GM23338 (cell line): ENCODE results near the gene UNC5A. TPM values are rescaled to one million over a fixed set of nuclear protein-coding genes. Genes with fewer than 3 reads are reported as not detected.

Experiments
- ATAC-seq: fragments of 200-7000 bp; cut with Tn5 transposase; 3 replicates; pipeline ENCODE4 v1.9.1; 2020
- DNase-seq: peaks from one replicate; pipeline ENCODE4 v3.0.0-alpha.2; 2015; ENCODE audit warnings: low spot score
- H2AFZ ChIP-seq: fragments of 200-600 bp; sonication (generic); 2 replicates; pipeline ENCODE4 v1.8.0; 2016; ENCODE audit warnings: antibody characterized with exemption, mild to moderate bottlenecking, moderate library complexity
- H3F3A ChIP-seq: fragments of 200-600 bp; sonication (generic); replicated peaks from 2 replicates; pipeline ENCODE4 v1.8.0; 2017; ENCODE audit warnings: antibody characterized with exemption, mixed run types, low read depth
- H3K27ac ChIP-seq: fragments of 200-600 bp; sonication (generic); 2 replicates; pipeline ENCODE4 v1.6.1; 2016; ENCODE audit warnings: low read depth
- H3K27me3 ChIP-seq: fragments of 200-600 bp; sonication (generic); 2 replicates; pipeline ENCODE4 v1.8.0; 2016; ENCODE audit warnings: mild to moderate bottlenecking, mixed run types, moderate library complexity; ENCODE audit not compliant: insufficient read depth
- H3K36me3 ChIP-seq: fragments of 200-600 bp; sonication (generic); 2 replicates; pipeline ENCODE4 v1.8.0; 2016; ENCODE audit warnings: mild to moderate bottlenecking; ENCODE audit not compliant: insufficient read depth
- H3K4me1 ChIP-seq: fragments of 200-600 bp; sonication (generic); 2 replicates; pipeline ENCODE4 v1.8.0; 2016; ENCODE audit warnings: mild to moderate bottlenecking, moderate library complexity; ENCODE audit not compliant: insufficient read depth
- H3K4me2 ChIP-seq: fragments of 200-600 bp; sonication (generic); 2 replicates; pipeline ENCODE4 v1.7.1; 2017; ENCODE audit warnings: mixed run types
- H3K4me3 ChIP-seq: fragments of 200-600 bp; sonication (generic); 2 replicates; pipeline ENCODE4 v1.6.1; 2016; ENCODE audit warnings: mixed run types
- H3K79me2 ChIP-seq: fragments of 200-600 bp; sonication (generic); replicated peaks from 2 replicates; pipeline ENCODE4 v1.8.0; 2017; ENCODE audit warnings: mild to moderate bottlenecking; ENCODE audit not compliant: insufficient read depth
- H3K9me2 ChIP-seq: fragments of 200-600 bp; sonication (generic); 2 replicates; pipeline ENCODE4 v1.8.0; 2017; ENCODE audit not compliant: insufficient read depth
- H4K20me1 ChIP-seq: fragments of 200-600 bp; sonication (generic); replicated peaks from 2 replicates; pipeline ENCODE4 v1.8.0; 2017; ENCODE audit warnings: mild to moderate bottlenecking; ENCODE audit not compliant: insufficient read depth
- H3K27ac Mint-ChIP-seq: 2 replicates; pipeline ENCODE4 v1.8.0; 2020; ENCODE audit warnings: inconsistent platforms, mild to moderate bottlenecking, moderate library complexity, mixed read lengths
- H3K27me3 Mint-ChIP-seq: 3 replicates; pipeline ENCODE4 v1.8.0; 2022; ENCODE audit warnings: low read depth, mild to moderate bottlenecking, moderate library complexity, mixed read lengths, inconsistent platforms; ENCODE audit not compliant: insufficient read depth, poor library complexity
- H3K36me3 Mint-ChIP-seq: 3 replicates; pipeline ENCODE4 v1.8.0; 2021; ENCODE audit warnings: low read depth, mild to moderate bottlenecking, inconsistent platforms, moderate library complexity, mixed read lengths
- H3K4me1 Mint-ChIP-seq: 3 replicates; pipeline ENCODE4 v1.8.0; 2020; ENCODE audit warnings: mild to moderate bottlenecking, inconsistent platforms, mixed read lengths
- H3K4me3 Mint-ChIP-seq: 3 replicates; pipeline ENCODE4 v1.8.0; 2021; ENCODE audit warnings: moderate library complexity, mild to moderate bottlenecking, inconsistent platforms, mixed read lengths
- H3K9me3 Mint-ChIP-seq: 3 replicates; pipeline ENCODE4 v1.8.0; 2020; ENCODE audit warnings: moderate library complexity, mild to moderate bottlenecking, inconsistent platforms, mixed read lengths
- CREB1 ChIP-seq: fragments of 250-450 bp; sonication (Bioruptor Pico); IDR thresholded peaks from 2 replicates; pipeline ENCODE4 v1.5.0; 2020; ENCODE audit warnings: low read depth, mild to moderate bottlenecking, moderate library complexity
- EZH2 ChIP-seq: fragments of 200-600 bp; sonication (generic); IDR thresholded peaks from one replicate; pipeline ENCODE4 v1.8.0; 2017; ENCODE audit warnings: antibody characterized with exemption, mild to moderate bottlenecking, low read depth; ENCODE audit not compliant: unreplicated experiment
- EZH2phosphoT487 ChIP-seq: fragments of 200-600 bp; sonication (generic); IDR thresholded peaks from one replicate; pipeline ENCODE4 v1.8.1; 2018; ENCODE audit warnings: antibody characterized with exemption; ENCODE audit not compliant: unreplicated experiment
- JUNB ChIP-seq: IDR thresholded peaks from one replicate; pipeline ENCODE4 v1.6.1; 2016; ENCODE audit warnings: antibody characterized with exemption; ENCODE audit not compliant: unreplicated experiment
- NANOG ChIP-seq: IDR thresholded peaks from 2 replicates; pipeline ENCODE4 v1.6.1; 2016; ENCODE audit warnings: antibody characterized with exemption, borderline replicate concordance
- POLR2AphosphoS5 ChIP-seq: IDR thresholded peaks from 2 replicates; pipeline ENCODE4 v1.6.1; 2016; ENCODE audit warnings: antibody characterized with exemption, low read depth
- STAT1 ChIP-seq: IDR thresholded peaks from one replicate; pipeline ENCODE4 v1.6.1; 2016; ENCODE audit warnings: antibody characterized with exemption; ENCODE audit not compliant: unreplicated experiment
- ZNF114 ChIP-seq: fragments of 250-450 bp; sonication (Bioruptor Pico); IDR thresholded peaks from 2 replicates; pipeline ENCODE4 v1.5.0; 2020; ENCODE audit warnings: mild to moderate bottlenecking, moderate library complexity
- ZNF331 ChIP-seq: fragments of 250-450 bp; sonication (Bioruptor Pico); IDR thresholded peaks from 2 replicates; pipeline ENCODE4 v1.5.0; 2020; ENCODE audit warnings: low read depth, mild to moderate bottlenecking, moderate library complexity
- polyA plus RNA-seq: library from polyadenylated mRNA; unstranded; fragments of >200 nt; fragmentation: Nextera tagmentation; extraction: Ambion mirVana; gene quantifications from 2 replicates; pipeline ENCODE4 v1.2.1, GENCODE V29; 2016
- total RNA-seq: library from RNA; depleted of rRNA; stranded (reverse); fragments of >200 nt; shearing (Covaris generic); gene quantifications from 2 replicates; pipeline ENCODE4 v1.2.3, GENCODE V29; 2014
- TF ChIP-seq, protein P1 (sequence below): IDR thresholded peaks from 2 replicates; pipeline ENCODE4 v1.6.1; 2016; ENCODE audit warnings: antibody characterized with exemption
- TF ChIP-seq, protein P2 (sequence below): IDR thresholded peaks from one replicate; pipeline ENCODE4 v1.6.1; 2018; ENCODE audit warnings: antibody characterized with exemption; ENCODE audit not compliant: unreplicated experiment
- TF ChIP-seq, protein P3 (sequence below), 2 experiments: fragments of 200-600 bp in 1 of 2; sonication (generic) in 1 of 2; conservative IDR thresholded peaks; 2 replicates each; pipeline versions ENCODE4 v1.5.1 to v1.6.1; 2016 to 2017; ENCODE audit warnings: antibody characterized with exemption in 2 of 2, low read depth in 2 of 2, mild to moderate bottlenecking in 2 of 2, moderate library complexity in 1 of 2

UNC5A gene
- total and polyA plus RNA-seq, 2 experiments from 2014 or later = 0.92 to 3.9 TPM

DNA sequence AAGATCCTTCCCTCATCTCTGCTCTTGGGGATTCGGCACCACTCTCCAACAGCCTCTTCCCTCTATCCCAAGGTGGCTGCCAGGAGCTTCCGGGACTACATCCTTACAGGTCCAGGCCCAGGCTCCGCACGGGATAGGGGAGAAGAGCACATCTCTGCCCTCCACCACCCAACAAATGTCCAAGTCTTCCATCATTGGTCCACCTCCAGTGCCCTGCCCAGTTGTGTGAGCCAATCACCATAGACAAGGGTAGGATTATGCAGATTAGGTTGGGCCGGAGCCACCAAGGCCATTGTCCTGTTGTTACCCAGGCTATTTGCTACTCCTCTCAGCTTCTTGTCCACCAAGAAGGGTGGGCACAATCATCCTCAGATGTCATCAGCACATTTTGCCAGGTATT is 9.1 kb downstream of the UNC5A start (continued):
- no peak for TF ChIP-seq STAT1
- TF ChIP-seq, protein P1, sequence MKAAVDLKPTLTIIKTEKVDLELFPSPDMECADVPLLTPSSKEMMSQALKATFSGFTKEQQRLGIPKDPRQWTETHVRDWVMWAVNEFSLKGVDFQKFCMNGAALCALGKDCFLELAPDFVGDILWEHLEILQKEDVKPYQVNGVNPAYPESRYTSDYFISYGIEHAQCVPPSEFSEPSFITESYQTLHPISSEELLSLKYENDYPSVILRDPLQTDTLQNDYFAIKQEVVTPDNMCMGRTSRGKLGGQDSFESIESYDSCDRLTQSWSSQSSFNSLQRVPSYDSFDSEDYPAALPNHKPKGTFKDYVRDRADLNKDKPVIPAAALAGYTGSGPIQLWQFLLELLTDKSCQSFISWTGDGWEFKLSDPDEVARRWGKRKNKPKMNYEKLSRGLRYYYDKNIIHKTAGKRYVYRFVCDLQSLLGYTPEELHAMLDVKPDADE = no peak
- TF ChIP-seq, protein P2, sequence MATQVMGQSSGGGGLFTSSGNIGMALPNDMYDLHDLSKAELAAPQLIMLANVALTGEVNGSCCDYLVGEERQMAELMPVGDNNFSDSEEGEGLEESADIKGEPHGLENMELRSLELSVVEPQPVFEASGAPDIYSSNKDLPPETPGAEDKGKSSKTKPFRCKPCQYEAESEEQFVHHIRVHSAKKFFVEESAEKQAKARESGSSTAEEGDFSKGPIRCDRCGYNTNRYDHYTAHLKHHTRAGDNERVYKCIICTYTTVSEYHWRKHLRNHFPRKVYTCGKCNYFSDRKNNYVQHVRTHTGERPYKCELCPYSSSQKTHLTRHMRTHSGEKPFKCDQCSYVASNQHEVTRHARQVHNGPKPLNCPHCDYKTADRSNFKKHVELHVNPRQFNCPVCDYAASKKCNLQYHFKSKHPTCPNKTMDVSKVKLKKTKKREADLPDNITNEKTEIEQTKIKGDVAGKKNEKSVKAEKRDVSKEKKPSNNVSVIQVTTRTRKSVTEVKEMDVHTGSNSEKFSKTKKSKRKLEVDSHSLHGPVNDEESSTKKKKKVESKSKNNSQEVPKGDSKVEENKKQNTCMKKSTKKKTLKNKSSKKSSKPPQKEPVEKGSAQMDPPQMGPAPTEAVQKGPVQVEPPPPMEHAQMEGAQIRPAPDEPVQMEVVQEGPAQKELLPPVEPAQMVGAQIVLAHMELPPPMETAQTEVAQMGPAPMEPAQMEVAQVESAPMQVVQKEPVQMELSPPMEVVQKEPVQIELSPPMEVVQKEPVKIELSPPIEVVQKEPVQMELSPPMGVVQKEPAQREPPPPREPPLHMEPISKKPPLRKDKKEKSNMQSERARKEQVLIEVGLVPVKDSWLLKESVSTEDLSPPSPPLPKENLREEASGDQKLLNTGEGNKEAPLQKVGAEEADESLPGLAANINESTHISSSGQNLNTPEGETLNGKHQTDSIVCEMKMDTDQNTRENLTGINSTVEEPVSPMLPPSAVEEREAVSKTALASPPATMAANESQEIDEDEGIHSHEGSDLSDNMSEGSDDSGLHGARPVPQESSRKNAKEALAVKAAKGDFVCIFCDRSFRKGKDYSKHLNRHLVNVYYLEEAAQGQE = no peak

DNA sequence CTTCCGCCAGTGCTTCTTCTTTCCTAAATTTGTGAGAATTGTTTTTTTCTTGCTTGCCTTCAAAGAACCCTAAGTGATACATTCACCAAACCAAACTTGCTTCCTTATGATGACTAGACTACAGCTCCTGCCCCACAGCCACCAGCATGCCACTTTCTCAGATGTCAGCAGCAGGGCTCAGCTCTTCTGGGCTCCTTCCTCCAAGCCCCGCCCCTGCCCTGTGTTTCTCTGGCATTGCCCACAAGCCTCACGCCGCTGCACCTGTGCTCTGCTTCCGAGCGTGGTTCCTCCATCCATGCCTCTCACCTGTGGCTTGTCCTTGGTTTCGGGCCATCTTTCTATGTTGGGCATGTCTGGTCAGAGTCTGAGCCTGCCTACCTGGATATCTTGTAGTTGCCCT is 10.6 kb downstream of the UNC5A start:
- Mint-ChIP-seq H3K36me3 (no peaks in the 10 kb centered on the region), H3K4me3 (no peak overlapping the region), H3K27ac (no peak overlapping the region), H3K4me1 (peaks cover 29% of the 10 kb centered on the region), H3K27me3 (peaks cover 18% of the 10 kb centered on the region), H3K9me3 (no peaks in the 10 kb centered on the region)
- no peaks in the 10 kb centered on the region; the same call in 1 of the 2 replicates for H4K20me1 ChIP-seq
- no peak overlapping the region for H3K4me2 ChIP-seq
- no peaks in the 10 kb centered on the region for H3K9me2 ChIP-seq
- H2AFZ ChIP-seq = no peak overlapping the region
- peaks cover 6% of the 10 kb centered on the region; the same call in 1 of the 2 replicates for H3K27me3 ChIP-seq
- H3K79me2 ChIP-seq = no peaks in the 10 kb centered on the region
- no peaks in the 10 kb centered on the region for H3F3A ChIP-seq
- DNase-seq (no peak), ATAC-seq (no peak)
- no peak overlapping the region for H3K27ac ChIP-seq
- H3K4me3 ChIP-seq = no peak overlapping the region
- H3K4me1 ChIP-seq = peaks cover 10% of the 10 kb centered on the region
- H3K36me3 ChIP-seq = no peaks in the 10 kb centered on the region
- no peak for TF ChIP-seq NANOG
- TF ChIP-seq, protein P1 = no peak
- TF ChIP-seq JUNB = no peak
- TF ChIP-seq, protein P2 = no peak
- TF ChIP-seq STAT1 = no peak
- TF ChIP-seq, protein P3, sequence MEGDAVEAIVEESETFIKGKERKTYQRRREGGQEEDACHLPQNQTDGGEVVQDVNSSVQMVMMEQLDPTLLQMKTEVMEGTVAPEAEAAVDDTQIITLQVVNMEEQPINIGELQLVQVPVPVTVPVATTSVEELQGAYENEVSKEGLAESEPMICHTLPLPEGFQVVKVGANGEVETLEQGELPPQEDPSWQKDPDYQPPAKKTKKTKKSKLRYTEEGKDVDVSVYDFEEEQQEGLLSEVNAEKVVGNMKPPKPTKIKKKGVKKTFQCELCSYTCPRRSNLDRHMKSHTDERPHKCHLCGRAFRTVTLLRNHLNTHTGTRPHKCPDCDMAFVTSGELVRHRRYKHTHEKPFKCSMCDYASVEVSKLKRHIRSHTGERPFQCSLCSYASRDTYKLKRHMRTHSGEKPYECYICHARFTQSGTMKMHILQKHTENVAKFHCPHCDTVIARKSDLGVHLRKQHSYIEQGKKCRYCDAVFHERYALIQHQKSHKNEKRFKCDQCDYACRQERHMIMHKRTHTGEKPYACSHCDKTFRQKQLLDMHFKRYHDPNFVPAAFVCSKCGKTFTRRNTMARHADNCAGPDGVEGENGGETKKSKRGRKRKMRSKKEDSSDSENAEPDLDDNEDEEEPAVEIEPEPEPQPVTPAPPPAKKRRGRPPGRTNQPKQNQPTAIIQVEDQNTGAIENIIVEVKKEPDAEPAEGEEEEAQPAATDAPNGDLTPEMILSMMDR (conservative IDR thresholded peaks at IDR 0.05; ENCODE audit: low read depth in 2 of 2) = no peak
- TF ChIP-seq EZH2 = no peak
- TF ChIP-seq CREB1 = no peak
- TF ChIP-seq POLR2AphosphoS5 = no peak
- no peak for TF ChIP-seq ZNF331 (CRISPR knock-in tag)
- no peak for TF ChIP-seq EZH2phosphoT487
- TF ChIP-seq ZNF114 = no peak
